Bronchial epithelial cell (primary cell): ENCODE measurements around the gene PPM1L. TPM values are rescaled to one million over a fixed set of nuclear protein-coding genes. Genes with fewer than 3 reads are reported as not detected.

Experiments
- DNase-seq: peaks from one replicate; pipeline ENCODE4 v3.0.0-alpha.2; 2010; ENCODE audit warnings: low read depth
- FAIRE-seq: peaks from 2 replicates; lab custom pipeline; 2011; peaks lifted over from hg19 to GRCh38; lab: Jason Lieb, UNC
- H3K27me3 ChIP-seq: 2 replicates; pipeline ENCODE4 v1.5.1; 2011; ENCODE audit warnings: low read length; ENCODE audit not compliant: control insufficient read depth, insufficient read depth
- H3K36me3 ChIP-seq: 2 replicates; pipeline ENCODE4 v1.5.1; 2011; ENCODE audit warnings: low read length; ENCODE audit not compliant: control insufficient read depth, insufficient read depth
- H3K4me3 ChIP-seq: 2 replicates; pipeline ENCODE4 v1.5.1; 2011; ENCODE audit warnings: mild to moderate bottlenecking, low read depth, low read length, control low read depth
- CTCF ChIP-seq: IDR thresholded peaks from 2 replicates; pipeline ENCODE4 v1.5.1; 2011; ENCODE audit warnings: mild to moderate bottlenecking, moderate library complexity, low read length, control low read depth, inconsistent platforms; ENCODE audit not compliant: insufficient read depth, severe bottlenecking
- total RNA-seq: library from RNA; depleted of rRNA; stranded (reverse); fragments of >200 nt; gene quantifications from 2 replicates; pipeline ENCODE4 v1.2.1, GENCODE V29; 2014

Gene PPM1L
- total RNA-seq, 1 donor from 2014 or later = 3.2 TPM

GRCh38 chr3:161073181-161073580 lies 317.1 kb downstream of the PPM1L start:
- TF ChIP-seq CTCF = no peak
- H3K4me3 ChIP-seq = no peak overlapping the region
- no peak for DNase-seq
- no peaks in the 10 kb centered on the region for H3K36me3 ChIP-seq
- FAIRE-seq = no peak
- no peaks in the 10 kb centered on the region for H3K27me3 ChIP-seq

GRCh38 chr3:161081633-161082032 lies 325.6 kb downstream of the PPM1L start:
- Histone ChIP-seq H3K36me3 (no peaks in the 10 kb centered on the region), H3K4me3 (no peak overlapping the region), H3K27me3 (no peaks in the 10 kb centered on the region)
- no peak for FAIRE-seq
- TF ChIP-seq CTCF = no peak
- no peak for DNase-seq

GRCh38 chr3:161082063-161082462 lies 326.0 kb downstream of the PPM1L start:
- DNase-seq = no peak
- no peak for TF ChIP-seq CTCF
- Histone ChIP-seq H3K27me3 (no peaks in the 10 kb centered on the region), H3K36me3 (no peaks in the 10 kb centered on the region), H3K4me3 (no peak overlapping the region)
- FAIRE-seq = no peak

GRCh38 chr3:161083131-161083530 lies 327.1 kb downstream of the PPM1L start:
- FAIRE-seq (no peak), DNase-seq (no peak)
- Histone ChIP-seq H3K4me3 (no peak overlapping the region), H3K36me3 (no peaks in the 10 kb centered on the region), H3K27me3 (no peaks in the 10 kb centered on the region)
- no peak for TF ChIP-seq CTCF

- TF ChIP-seq CTCF = no peak
- H3K36me3 ChIP-seq = no peaks in the 10 kb centered on the region
- no peaks in the 10 kb centered on the region for H3K27me3 ChIP-seq
- FAIRE-seq = no peak
- H3K4me3 ChIP-seq = no peak overlapping the region
- DNase-seq = no peak
Measured at GRCh38 chr3:161084277-161084676, 328.2 kb downstream of the PPM1L start.

GRCh38 chr3:161093895-161094294 lies 337.9 kb downstream of the PPM1L start:
- Histone ChIP-seq H3K27me3 (no peaks in the 10 kb centered on the region), H3K4me3 (no peak overlapping the region), H3K36me3 (no peaks in the 10 kb centered on the region)
- no peak for DNase-seq
- TF ChIP-seq CTCF = no peak
- no peak for FAIRE-seq
